Activated CD4-positive, CD25-positive, alpha-beta regulatory T cell treated with anti-CD3 and anti-CD28 coated beads, Interleukin-2, amount 50 U/mL, for 16 hours (primary cell): ENCODE measurements around the gene WNK4.

Source experiments
- DNase-seq: peaks from one replicate; pipeline ENCODE4 v3.0.0-alpha.2; 2020; ENCODE audit warnings: low read depth, low spot score

Gene WNK4

DNA sequence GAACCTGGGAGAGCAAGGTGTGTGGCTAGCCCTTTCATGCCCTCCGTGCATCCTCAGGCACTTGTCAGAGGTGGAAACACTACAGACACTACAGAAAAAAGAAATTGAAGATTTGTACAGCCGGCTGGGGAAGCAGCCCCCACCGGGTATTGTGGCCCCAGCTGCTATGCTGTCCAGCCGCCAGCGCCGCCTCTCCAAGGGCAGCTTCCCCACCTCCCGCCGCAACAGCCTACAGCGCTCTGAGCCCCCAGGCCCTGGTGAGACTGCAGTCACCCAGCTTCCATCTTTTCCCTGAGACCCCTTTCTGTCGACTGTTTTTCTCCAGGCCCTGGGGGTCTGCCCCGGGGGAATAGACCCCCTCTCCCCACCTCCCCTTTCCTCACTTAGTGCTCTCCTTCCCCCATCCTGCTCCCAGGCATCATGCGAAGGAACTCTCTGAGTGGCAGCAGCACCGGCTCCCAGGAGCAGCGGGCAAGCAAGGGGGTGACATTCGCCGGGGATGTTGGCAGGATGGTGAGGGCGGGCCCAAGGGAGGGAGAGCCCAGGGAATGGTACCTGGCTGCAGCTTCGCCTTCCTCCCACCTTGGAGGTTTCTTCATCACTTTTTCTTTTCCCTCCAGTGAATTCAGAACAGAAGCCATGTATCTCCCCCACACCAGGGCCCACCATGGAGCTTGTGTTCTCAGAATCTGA is 15.8 kb downstream of the WNK4 start:
- no peak for DNase-seq

DNA sequence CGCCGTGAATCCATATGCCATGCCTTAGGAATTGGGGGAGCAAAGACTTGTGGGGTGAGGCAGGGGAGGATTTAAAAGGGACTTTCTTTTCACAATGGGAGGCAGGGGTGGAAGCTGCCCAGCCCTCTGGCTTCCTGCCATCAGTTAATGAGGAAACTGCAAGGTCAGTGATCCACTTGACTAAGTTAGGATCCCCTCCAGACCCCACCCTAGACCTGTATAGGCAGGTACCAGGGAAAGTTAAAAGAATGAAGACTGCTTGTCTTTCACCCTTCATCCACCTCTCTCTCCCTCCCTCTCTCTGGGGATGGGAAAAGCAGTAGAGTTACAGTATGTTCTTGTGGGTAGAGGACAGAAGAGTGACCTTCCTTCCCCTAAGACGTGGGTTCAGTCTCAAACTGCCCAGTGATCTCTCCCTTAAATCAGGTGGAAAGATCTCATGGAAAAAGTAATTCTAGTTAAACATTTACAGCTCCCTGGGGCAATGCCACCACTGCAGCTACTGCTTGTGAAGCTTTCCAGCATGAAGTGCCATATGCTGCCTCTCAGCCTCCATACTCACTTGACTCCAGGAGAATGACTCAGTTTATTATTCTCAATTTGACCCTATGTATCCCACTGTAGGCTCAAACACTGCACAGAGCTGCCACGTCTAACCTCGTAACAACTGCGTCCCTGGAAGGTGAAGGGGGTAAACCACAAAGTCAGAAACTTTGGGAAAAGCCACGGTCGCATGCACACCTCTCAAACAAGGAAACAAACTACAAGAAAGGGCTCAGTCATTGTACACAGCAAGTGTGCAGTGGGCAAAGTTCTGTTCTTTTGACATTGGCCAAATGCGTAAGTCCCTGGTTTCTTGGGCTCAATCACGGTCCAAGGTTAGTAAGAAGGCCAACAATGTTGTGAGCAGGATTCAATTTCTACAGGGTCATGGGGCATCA is 16.9 kb downstream of the WNK4 start:
- DNase-seq = no peak

DNA sequence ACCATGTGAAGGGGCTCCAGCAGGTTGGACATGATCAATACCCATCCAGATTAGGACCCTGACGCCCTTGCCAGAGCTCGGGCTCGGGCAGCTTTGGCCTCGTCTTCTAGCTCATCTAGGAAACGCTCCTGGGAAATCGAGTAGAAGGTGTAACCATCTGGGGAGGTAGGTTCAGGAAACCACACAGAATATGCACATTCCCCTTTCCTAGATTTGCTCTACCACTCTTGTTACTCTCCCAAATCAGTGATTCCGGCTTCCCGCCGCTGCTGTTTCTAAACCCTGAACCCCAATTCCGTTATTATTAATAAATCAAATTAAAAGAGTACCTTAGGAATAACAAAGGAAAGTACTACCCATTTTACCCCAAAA is 17.6 kb downstream of the WNK4 start:
- DNase-seq = no peak

DNA sequence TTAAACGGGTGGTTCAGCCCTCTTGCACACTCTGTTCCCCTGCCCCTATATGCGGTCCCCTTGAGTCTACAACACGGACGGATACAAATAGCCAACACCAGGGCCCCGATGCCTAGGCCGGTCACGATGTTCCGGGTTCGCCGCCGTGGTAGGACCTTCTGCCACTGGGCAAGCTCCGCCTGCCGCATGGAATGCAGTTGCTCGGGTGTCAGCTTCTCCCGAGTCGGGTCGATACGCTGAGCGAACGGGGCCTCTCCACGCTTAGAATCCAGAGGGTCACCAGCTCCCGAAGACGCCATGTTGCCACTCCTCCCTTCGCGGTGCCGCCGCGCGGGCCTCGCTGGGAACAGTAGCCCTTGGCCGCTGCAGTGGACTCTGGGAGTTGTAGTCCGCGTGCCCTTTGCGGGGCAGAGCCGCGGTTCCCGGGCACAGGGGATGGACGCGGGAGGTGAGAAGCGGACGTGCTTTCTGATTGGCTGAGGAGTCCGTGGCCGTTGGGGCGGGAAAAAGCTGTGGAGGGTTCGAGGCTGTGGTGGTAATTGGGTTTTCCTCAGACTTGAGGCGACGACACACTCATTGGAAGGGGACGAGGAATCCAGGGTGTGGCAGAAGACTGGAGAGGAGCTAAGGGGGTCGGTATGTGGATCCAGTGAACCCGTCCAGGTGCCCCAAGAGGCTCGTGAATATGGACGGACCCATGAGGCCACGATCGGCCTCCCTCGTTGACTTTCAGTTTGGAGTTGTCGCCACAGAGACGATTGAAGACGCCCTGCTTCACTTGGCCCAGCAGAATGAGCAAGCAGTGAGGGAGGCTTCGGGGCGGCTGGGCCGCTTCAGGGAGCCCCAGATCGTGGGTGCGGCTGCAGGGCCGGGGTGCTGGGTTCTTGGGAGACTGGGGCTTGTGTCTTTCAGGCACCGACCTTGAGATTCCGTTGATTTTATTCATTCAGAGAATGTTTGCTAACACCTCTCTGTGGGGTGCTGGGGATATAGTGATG is 18.3 kb downstream of the WNK4 start, which contains the start of the genes CNTD1 and COA3:
Gene CNTD1 (plus strand): TSS at position 479 of the 998 bp plus-strand sequence. CDS start 207 bp downstream, at position 686.
Gene COA3 (minus strand): TSS at position 322 of the 998 bp plus-strand sequence. CDS start 23 bp downstream, at position 299.
- peak; percentile 58 for DNase-seq

DNA sequence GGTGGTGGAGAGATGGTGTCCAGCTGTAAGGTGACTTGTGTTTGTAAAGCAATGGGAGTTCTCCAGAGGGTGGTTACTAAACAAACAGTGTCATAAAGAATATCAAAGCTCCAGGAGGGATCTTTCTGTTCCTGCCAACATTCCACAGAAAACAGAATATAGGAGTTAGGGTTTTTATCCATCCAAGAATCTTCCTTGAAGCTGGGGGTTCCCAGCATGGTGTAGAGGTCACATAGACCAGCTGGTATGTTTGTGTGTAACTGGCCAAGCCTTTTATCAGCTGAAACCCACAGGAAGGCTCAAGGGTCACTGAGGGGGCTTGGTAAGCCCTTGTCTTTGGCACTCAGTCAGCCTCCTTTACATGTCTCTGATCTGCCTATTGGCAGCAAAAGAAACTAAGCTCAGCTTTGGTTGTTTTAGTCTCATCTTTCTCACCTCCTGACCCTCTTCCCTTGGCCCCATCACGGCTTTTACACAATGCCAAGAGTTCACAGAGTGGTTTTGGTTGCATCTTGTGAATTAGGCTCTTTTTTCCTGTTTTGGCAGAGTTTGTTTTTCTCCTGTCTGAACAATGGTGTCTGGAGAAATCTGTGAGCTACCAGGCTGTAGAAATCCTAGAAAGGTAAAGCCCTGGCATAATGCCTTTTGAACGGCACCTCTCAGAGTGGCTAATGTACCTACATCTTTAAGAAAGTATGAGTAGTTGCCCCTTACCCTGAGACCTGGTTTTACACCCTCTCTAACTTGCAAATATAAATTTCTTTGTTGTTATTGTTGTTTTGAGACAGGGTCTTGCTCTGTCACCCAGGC is 22.9 kb downstream of the WNK4 start:
- DNase-seq = no peak

DNA sequence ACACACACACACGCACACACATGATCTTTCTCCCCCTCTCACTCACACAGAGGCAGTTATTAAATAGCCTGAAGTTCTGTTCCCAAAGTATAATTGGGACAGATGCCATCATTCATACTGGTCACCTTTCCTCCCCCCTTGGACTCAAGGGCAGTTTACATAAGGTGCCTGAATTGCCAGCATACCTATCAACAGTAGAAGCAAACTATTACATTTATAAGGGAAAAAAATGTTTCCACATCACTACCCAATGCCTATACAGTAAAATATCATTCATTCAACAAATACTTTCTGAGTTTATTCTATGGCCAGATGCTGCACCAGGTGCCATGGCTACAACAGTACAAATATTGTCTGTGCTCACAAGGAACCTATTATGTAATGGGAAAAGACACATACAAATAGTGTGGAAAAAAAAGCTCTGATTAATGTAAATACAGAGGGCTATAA is 24.5 kb downstream of the WNK4 start:
- DNase-seq = no peak

DNA sequence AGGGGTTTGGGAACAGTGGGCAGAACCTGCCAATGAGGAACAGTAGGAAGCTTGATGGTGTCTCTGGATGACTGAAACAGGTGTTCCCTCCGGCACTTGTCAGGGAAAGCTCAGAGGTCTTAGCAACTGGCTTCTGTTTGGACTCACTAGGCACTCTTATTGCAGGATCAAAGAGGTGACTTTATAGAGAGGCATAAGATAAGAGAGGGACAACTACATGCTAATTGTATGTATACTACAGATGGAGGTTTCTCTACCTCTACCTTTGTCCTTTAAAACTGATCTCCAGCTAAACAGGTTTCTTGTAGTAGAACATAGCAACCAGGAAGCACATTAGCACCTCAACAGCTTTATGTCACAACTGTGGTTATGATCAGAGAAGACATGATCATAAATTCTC is 25.8 kb downstream of the WNK4 start:
- no peak for DNase-seq

DNA sequence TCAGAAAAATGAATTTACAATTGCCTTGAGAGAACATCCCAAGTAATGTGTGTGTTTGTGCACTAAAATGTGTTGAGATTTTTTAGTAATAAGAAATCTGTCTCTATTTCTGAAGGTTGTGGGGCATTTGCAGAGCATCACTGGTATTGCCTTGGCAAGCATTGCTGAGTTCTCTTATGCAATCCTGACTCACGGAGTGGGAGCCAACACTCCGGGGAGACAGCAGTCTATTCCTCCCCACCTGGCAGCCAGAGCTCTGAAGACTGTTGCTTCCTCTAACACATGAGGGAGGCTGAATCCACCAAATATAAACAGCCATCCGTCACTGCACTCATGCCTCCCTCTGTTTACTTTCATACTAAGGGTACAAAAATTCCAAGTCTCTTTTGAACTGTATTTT is 28.8 kb downstream of the WNK4 start:
- no peak for DNase-seq

DNA sequence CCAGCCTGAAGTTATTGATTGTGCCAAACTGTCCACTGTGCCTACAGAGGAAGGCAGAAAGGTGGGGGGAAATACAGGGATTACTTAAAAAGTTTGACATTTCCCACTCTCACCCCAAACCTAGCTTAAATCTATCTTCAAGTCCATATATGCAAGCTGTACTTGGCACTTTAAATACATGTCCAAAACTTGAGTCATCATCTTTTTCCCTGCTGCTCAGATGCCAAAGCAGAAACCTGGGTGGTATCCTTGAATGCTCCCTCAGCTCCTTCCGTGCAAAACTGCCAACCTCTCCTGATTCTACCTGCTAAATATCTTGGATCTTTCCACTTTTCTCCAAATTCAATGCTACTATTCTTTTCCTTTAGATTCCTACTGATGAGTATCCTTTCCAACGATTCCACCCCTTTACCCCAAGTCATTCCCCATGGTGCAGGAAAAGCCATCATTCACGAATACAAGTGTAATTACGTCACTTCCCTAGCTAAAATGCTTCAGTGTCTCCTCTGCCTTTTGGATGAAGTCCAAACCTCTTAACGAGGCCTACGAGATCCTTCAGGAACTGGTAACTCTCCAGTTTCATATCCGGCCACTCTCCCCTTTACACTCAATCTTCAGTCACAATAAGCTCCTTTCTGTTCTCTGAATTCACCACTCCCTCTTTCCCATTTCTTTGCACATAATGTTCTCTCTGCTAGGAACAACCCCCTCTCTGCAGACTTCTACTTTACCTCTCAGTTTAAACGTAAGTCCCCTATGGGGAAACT is 34.4 kb downstream of the WNK4 start:
- DNase-seq = no peak

DNA sequence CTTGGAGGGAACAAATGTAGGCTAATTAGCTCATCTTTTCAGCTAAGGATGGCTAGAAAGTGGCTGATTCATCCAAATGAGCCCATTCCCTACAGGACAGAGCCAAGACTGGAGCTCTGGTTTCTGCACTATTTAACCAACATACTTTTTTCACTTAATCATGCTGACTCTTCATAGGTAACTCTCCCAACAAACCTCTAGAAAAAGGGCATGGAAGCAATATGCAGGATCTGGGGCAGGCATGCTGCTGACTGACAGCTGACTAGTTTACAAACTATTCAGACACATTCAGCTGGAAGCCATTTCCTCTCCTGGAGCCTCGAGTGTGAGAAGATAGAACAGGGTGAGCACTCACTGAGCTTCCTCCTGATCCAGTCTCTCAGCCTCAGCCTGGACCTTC is 37.5 kb downstream of the WNK4 start:
- DNase-seq = no peak

DNA sequence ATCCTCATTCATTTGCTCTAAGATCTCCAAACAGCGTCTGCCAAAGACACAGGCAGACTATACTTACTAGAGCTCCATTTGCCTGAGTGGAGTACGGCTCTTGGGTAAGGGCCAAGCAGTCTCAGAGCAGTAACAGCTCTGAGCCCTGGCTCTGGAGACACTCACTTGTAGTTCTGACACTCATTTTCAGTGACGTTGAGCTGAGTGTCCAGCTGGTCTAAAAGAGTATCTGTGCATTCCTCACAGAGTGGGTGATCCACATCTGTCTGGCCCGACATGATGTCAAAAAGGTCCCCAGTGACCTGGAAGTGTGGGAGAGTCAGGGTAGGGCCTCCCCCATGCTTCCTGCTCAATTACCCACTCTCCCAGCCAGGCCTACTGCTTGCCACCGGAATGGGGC is 38.0 kb downstream of the WNK4 start:
- DNase-seq = no peak

DNA sequence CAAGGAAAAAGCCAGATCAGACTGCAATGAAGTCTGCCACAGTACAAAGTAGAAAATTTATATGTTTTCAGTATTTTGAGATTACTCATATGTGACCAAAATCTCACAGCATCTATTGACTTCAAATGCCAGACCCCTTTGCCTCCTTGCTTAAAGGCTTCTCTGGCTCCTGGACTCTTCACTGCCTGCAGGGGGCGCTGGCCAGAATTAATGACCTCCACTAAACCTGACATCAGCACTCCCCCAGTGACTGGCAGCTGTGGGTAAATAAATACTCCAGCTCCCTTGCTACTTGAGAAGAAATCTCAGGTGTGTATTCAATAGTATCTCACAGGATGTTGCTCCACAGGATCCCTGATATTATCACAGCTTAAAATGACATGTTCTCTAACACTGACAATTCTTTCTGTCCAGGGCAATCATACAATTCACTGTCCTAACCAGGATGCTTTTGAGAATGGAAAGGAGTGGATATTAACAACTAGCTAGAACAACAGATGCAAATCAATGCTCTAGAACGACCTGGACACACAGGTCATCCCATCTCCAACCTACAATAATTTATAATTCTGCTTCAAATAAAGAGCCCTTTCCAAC is 39.6 kb downstream of the WNK4 start:
- peak; percentile 40 for DNase-seq

DNA sequence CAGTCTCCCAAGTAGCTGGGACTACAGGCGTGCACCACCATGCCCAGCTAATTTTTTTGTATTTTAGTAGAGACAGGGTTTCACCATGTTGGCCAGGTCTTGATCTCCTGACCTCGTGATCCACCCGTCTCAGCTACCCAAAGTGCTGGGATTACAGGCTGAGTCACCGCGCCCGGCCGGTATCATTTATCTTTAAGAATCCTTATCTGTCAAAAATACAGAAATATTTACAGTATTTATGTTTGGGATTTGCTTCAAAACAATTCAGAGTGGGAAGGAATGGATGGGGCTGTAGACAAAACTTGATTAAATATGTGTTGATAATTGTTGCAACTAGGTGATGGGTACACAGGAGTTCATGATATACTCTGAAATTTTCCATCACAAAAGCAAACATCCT is 40.8 kb downstream of the WNK4 start:
- DNase-seq = no peak

DNA sequence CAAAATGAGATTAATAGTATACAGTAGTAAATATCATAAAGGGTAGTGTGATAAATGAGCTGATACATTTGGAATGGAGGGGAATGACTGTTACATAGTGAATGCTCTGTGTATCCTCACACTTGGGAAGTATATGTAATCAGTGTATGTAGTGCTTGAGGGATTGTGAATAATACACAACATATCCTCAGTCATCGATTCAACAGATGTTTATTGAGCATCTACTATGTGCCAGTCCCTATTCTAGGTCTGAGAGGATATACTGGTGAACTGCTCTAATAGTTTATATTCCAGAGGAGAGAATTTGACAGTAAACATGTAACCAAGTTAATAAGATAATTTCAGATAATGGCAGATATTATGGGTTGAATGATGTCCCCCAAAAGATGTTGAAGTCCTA is 47.1 kb downstream of the WNK4 start:
- DNase-seq = no peak

DNA sequence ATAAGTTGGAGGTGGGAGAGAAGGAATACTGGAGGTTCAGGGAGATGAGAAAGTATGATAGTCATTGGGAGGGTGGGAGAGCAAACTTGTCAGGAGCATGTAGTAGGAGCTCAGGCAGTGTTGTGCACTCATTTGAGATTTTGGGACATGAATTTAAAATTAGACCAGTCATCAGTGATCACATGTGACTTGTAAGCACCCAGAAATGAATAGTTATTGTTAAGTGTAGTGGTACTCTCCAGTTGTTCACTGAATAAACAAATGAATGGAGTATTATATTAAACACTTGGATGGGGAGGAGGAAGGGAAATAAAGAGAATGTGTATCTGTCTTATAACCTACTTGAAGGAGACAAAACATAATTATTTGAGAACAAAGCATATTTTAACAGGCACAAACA is 50.6 kb downstream of the WNK4 start:
- DNase-seq = no peak

DNA sequence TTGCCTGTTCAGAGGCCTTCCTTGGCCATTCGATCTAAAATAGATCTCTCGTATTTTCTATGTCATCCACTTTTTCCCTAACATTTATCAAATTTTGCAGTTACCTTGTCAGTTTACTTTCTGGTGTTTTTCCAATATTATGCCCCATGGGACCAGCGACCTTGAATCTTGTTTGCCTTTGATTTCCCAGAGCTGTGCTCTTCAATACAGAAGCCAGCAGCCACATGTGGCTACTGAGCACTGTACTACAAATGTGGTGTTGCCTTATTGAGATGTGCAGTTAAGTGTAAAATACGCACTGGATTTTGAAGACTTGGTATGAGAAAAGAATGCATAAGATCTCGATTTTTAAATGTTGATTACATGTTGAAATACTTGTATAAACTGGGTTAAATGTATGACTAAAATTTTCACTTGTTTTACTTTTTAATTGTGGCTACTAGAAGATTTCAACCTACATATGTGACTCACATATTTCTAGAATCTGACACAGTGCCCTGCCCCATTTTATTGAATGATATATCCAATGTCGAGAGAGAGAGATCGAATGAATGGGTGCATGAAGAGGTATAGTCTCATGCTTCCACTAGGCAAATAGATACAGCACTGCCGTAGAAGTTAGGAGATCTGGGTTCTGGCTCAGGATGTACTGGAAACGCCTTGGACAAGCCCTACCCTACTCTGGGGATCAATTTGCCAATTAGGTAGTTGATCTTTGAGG is 52.0 kb downstream of the WNK4 start:
- DNase-seq = no peak

DNA sequence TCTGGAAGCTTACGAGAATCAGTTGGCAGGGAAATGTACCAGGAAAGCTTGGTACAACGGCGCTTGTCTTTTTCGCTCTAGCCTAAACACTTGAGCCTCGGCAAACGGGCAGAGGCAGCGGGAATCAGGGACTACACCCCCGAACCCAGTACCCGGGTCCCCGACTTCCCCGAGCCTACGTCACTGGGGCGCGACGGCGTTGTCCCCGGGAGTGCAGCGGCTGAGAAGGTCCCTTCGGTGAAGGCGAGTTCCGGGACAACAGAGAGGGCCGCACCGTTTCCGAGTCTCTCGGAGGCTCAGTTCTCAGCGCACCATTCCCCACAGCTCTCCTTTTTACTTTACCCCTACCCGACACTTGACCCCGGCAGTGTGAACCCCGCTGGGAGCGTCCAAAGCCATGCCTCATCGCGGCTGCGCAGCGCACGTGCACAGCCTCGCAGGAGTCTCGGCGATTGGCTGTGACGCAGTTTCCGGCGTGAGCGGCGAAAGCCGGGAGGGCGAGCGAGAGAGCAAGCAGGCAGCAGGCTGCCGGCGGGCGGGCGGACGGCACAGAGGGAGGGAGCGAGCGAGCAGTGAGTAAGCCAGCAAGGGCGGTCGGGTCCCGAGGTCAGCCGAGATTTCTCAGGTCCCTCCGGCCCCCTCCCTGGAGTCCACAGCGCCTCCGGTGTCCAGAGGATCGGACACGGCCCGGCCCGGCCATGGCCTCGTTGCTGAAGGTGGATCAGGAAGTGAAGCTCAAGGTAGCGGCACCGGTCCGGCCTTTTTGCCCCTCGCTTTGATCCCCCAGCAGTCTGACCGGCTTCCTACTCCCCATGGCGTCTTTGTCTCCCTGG is 52.7 kb downstream of the WNK4 start, which contains the start of gene PSME3:
Gene PSME3 (plus strand): TSS at position 464 of the 833 bp plus-strand sequence. CDS start 235 bp downstream, at position 699.
- peak; percentile 82 for DNase-seq
